HepG2 (cell line): Measurements from ENCODE around the gene NOP14. TPM values are rescaled to one million over a fixed set of nuclear protein-coding genes. Genes with fewer than 3 reads are reported as not detected.

Source experiments
- ATAC-seq: fragments of 200-7000 bp; cut with Tn5 transposase; 3 replicates; pipeline ENCODE4 v1.9.1; 2020; ENCODE audit warnings: mild to moderate bottlenecking, moderate library complexity
- BruUV-seq: library from RNA; stranded (reverse); fragments of 400-500 nt; replicated peaks from 2 replicates; lab custom pipeline; 2021; lab: Mats Ljungman, UMichigan
- CTCF ChIA-PET: fragments of 300-600 bp; formaldehyde crosslinking; extraction: SDS; loops from one replicate; lab custom pipeline; 2021; ENCODE audit warnings: low total read pairs, inconsistent platforms, low intra/inter-chr PET ratio; lab: Yijun Ruan, JAX
- POLR2A ChIA-PET: fragments of 350-600 bp; sonication (Branson Sonifier 250); formaldehyde crosslinking; loops from one replicate; lab custom pipeline; 2020; ENCODE audit warnings: antibody characterized with exemption, inconsistent platforms; lab: Yijun Ruan, JAX
- DNase-seq: peaks from one replicate; pipeline ENCODE4 v3.0.0-alpha.2; 2015; ENCODE audit warnings: low spot score
- FAIRE-seq: peaks from 3 replicates; lab custom pipeline; 2011; peaks lifted over from hg19 to GRCh38; lab: Jason Lieb, UNC
- H2AFZ ChIP-seq: one replicate; pipeline ENCODE4 v1.6.1; 2011; ENCODE audit warnings: low read length, inconsistent platforms
- H3K27ac ChIP-seq: fragments of 300-600 bp; 3 replicates; pipeline ENCODE4 v1.8.0; 2011; ENCODE audit warnings: mixed run types, mild to moderate bottlenecking, mixed read lengths, low read length, inconsistent platforms; ENCODE audit not compliant: insufficient read depth; ENCODE audit errors: extremely low read length
- H3K27me3 ChIP-seq, 2 experiments: fragments of 200-600 bp in 1 of 2; 2 replicates in 1 of 2; 3 replicates in 1 of 2; pipeline versions ENCODE4 v1.6.0 to v1.8.0; 2011; ENCODE audit warnings: low read length in 2 of 2, mild to moderate bottlenecking in 2 of 2, moderate library complexity in 2 of 2, inconsistent platforms in 1 of 2; ENCODE audit not compliant: insufficient read depth in 2 of 2, control insufficient read depth in 1 of 2
- H3K36me3 ChIP-seq, 2 experiments: fragments of 200-600 bp in 1 of 2; replicated peaks in 1 of 2; 2 replicates in 1 of 2; 3 replicates in 1 of 2; pipeline versions ENCODE4 v1.5.1 to v1.8.0; 2011; ENCODE audit warnings: low read length in 2 of 2, inconsistent platforms in 1 of 2; ENCODE audit not compliant: insufficient read depth in 2 of 2, control insufficient read depth in 1 of 2
- H3K4me1 ChIP-seq: 2 replicates; pipeline ENCODE4 v1.5.1; 2012; ENCODE audit warnings: low read length, inconsistent platforms; ENCODE audit not compliant: insufficient read depth
- H3K4me2 ChIP-seq: 2 replicates; pipeline ENCODE4 v1.6.0; 2011; ENCODE audit warnings: low read depth, low read length, inconsistent platforms
- H3K4me3 ChIP-seq, 3 experiments: fragments of 200-600 bp in 1 of 3; sonication (generic), shearing (Covaris generic) in 1 of 3; replicated peaks in 1 of 3; 2 replicates each; pipeline ENCODE4 v1.5.1; 2011 to 2016; ENCODE audit warnings: low read length in 3 of 3, inconsistent platforms in 2 of 3, low read depth in 2 of 3, mild to moderate bottlenecking in 2 of 3, control low read depth in 1 of 3, mixed read lengths in 1 of 3; ENCODE audit not compliant: insufficient read depth in 1 of 3
- H3K79me2 ChIP-seq: one replicate; pipeline ENCODE4 v1.6.1; 2011; ENCODE audit warnings: low read length, inconsistent platforms; ENCODE audit not compliant: insufficient read depth
- H3K9ac ChIP-seq: 2 replicates; pipeline ENCODE4 v1.6.0; 2011; ENCODE audit warnings: mild to moderate bottlenecking, low read depth, low read length, inconsistent platforms; ENCODE audit not compliant: insufficient read depth
- H3K9me3 ChIP-seq: 2 replicates; pipeline ENCODE4 v1.5.1; 2012; ENCODE audit warnings: mild to moderate bottlenecking, low read length
- H4K20me1 ChIP-seq: 2 replicates; pipeline ENCODE4 v1.6.0; 2011; ENCODE audit warnings: inconsistent platforms, mild to moderate bottlenecking, low read length, moderate library complexity; ENCODE audit not compliant: insufficient read depth
- JUNB ChIP-seq: sonication (generic); formaldehyde crosslinking; IDR thresholded peaks from 2 replicates; pipeline ENCODE4 v1.8.0; 2022; ENCODE audit warnings: missing genetic modification reagents, mild to moderate bottlenecking, borderline replicate concordance
- ZNF101 ChIP-seq: sonication (generic); formaldehyde crosslinking; IDR thresholded peaks from 2 replicates; pipeline ENCODE4 v1.4.0; 2020; ENCODE audit warnings: mild to moderate bottlenecking, low read depth, missing genetic modification reagents, borderline replicate concordance
- ZNF121 ChIP-seq: sonication (generic); formaldehyde crosslinking; IDR thresholded peaks from 2 replicates; pipeline ENCODE4 v1.5.0; 2020; ENCODE audit warnings: mild to moderate bottlenecking, missing genetic modification reagents
- ZNF556 ChIP-seq: sonication (generic); formaldehyde crosslinking; IDR thresholded peaks from 2 replicates; pipeline ENCODE4 v1.4.0; 2020; ENCODE audit warnings: mild to moderate bottlenecking, missing genetic modification reagents, borderline replicate concordance
- WGBS: methylation state at CpG from one replicate; pipeline ENCODE4 v1.1.6; 2017; ENCODE audit warnings: low lambda C conversion rate; 5-methylcytosine and 5-hydroxymethylcytosine counted together
- in situ Hi-C: cut with HindIII; loops from 2 replicates; pipeline ENCODE4 v1.10.0; 2017; ENCODE audit warnings: low pct_unique_long_range_greater_than_20kb; ENCODE audit not compliant: extremely low pct_ligation_motif_present
- intact Hi-C: fragments of 100-400 bp; cut with micrococcal nuclease; formaldehyde crosslinking; loops from one replicate; pipeline ENCODE4 v1.10.0; 2022; ENCODE audit not compliant: unreplicated experiment
- polyA plus RNA-seq, 8 experiments: library from polyadenylated mRNA; depleted of rRNA in 3 of 8; stranded (reverse) in 7 of 8; unstranded in 1 of 8; fragments of >200 nt; fragmentation: Illumina TruSeq in 4 of 8; extraction: Trizol in 4 of 8; gene quantifications; 2 replicates each; pipeline versions ENCODE4 v1.2.1 to v1.2.3, GENCODE V29; 2011 to 2016; ENCODE audit warnings: low read depth in 4 of 8, missing spikeins in 1 of 8, mixed read lengths in 1 of 8; ENCODE audit not compliant: insufficient read depth in 1 of 8
- total RNA-seq, 5 experiments: library from RNA; depleted of rRNA; stranded (reverse); fragments of >200 nt; fragmentation: Illumina TruSeq; extraction: Trizol; gene quantifications; 2 replicates each; pipeline ENCODE4 v1.2.3, GENCODE V29; 2016; ENCODE audit warnings: low read depth in 1 of 5
- TF ChIP-seq, protein P1 (sequence below): sonication (generic); formaldehyde crosslinking; conservative IDR thresholded peaks from 2 replicates; pipeline ENCODE4 v1.8.0; 2022; ENCODE audit warnings: mild to moderate bottlenecking, moderate library complexity, missing genetic modification reagents
- TF ChIP-seq, protein P2 (sequence below): sonication (generic); formaldehyde crosslinking; IDR thresholded peaks from 2 replicates; pipeline ENCODE4 v1.4.0; 2020; ENCODE audit warnings: missing genetic modification reagents

The NOP14 gene
- total and polyA plus RNA-seq, 2 of the 13 experiments (the other 11 are each of a cell fraction or from before 2014, with no cell fraction given), result 6.9 to 47.9 TPM

DNA sequence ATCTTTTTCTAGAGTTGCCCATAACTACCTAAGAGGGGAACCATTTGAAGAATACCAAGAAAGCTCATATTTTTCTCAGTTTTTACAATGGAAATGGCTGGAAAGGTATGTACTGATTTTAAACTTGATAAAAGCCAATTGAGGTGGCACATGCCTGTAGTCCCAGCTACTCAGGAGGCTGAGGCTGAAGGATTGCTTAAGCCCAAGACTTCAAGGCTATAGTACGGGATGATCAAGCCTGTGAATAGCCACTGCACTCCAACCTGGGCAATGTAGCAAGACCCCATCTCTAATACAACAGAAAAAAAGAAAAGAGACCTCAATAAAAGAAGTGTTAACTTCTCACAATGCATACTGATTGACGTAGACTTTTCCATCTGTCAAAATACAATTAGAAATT lies 44.5 kb upstream of the NOP14 start:
- Histone ChIP-seq H3K27ac (no peak overlapping the region), H3K4me1 (peaks cover 29% of the 10 kb centered on the region), H3K79me2 (no peaks in the 10 kb centered on the region), H3K4me2 (no peak overlapping the region), H3K9me3 (no peaks in the 10 kb centered on the region), H3K4me3 (no peak overlapping the region), H3K9ac (no peak overlapping the region)
- FAIRE-seq (no peak), DNase-seq (no peak), ATAC-seq (no peak)
- in situ Hi-C loops (no loop called here), intact Hi-C loops (no loop called here)
- WGBS, result 27% methylated on average over 2 of the region's 2 CpGs
- CTCF ChIA-PET, result no interaction called here
- BruUV-seq, result no TSS peak
- TF ChIP-seq, protein P1, sequence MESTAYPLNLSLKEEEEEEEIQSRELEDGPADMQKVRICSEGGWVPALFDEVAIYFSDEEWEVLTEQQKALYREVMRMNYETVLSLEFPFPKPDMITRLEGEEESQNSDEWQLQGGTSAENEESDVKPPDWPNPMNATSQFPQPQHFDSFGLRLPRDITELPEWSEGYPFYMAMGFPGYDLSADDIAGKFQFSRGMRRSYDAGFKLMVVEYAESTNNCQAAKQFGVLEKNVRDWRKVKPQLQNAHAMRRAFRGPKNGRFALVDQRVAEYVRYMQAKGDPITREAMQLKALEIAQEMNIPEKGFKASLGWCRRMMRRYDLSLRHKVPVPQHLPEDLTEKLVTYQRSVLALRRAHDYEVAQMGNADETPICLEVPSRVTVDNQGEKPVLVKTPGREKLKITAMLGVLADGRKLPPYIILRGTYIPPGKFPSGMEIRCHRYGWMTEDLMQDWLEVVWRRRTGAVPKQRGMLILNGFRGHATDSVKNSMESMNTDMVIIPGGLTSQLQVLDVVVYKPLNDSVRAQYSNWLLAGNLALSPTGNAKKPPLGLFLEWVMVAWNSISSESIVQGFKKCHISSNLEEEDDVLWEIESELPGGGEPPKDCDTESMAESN, result no peak
- TF ChIP-seq, protein P2, sequence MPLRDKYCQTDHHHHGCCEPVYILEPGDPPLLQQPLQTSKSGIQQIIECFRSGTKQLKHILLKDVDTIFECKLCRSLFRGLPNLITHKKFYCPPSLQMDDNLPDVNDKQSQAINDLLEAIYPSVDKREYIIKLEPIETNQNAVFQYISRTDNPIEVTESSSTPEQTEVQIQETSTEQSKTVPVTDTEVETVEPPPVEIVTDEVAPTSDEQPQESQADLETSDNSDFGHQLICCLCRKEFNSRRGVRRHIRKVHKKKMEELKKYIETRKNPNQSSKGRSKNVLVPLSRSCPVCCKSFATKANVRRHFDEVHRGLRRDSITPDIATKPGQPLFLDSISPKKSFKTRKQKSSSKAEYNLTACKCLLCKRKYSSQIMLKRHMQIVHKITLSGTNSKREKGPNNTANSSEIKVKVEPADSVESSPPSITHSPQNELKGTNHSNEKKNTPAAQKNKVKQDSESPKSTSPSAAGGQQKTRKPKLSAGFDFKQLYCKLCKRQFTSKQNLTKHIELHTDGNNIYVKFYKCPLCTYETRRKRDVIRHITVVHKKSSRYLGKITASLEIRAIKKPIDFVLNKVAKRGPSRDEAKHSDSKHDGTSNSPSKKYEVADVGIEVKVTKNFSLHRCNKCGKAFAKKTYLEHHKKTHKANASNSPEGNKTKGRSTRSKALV, result no peak
- TF ChIP-seq ZNF121 (CRISPR knock-in tag) (peak; percentile 46), JUNB (no peak), ZNF556 (no peak), ZNF101 (CRISPR knock-in tag) (no peak)
- TF ChIP-seq, all 625 proteins: peak for 1
- Histone ChIP-seq H4K20me1 (no peaks in the 10 kb centered on the region), H3K36me3 (no peaks in the 10 kb centered on the region), H2AFZ (no peak overlapping the region), H3K27me3 (peaks cover 2 to 6% of the 10 kb centered on the region in 2 experiments; a peak in 4 of 5 replicates)
- POLR2A ChIA-PET, result no interaction called here
